GM12872 (cell line): ENCODE data around the gene VAV1.

ENCODE experiments used
- TF ChIP-seq, protein P1 (sequence below): IDR thresholded peaks from 3 replicates; pipeline ENCODE4 v1.5.1; 2011; ENCODE audit warnings: low read depth, mild to moderate bottlenecking, low read length, moderate library complexity; ENCODE audit not compliant: insufficient read depth

The VAV1 gene

DNA sequence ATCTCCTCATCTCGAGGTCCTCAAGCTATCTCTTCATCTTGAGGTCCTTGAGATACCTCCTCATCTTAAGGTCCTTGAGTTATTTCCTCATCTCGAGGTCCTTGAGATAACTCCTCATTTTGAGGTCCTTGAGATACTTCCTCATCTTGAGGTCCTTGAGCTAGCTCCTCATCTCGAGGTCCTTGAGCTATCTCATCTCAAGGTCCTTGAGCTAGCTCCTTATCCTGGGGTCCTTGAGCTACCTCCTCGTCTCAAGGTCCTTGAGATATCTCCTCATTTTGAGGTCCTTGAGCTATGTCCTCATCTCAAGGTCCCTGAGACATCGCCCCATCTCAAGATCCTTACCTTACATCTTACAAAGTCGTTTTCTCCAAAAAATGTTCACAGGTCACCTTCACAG lies 18.7 kb downstream of the VAV1 start:
- TF ChIP-seq, protein P1, sequence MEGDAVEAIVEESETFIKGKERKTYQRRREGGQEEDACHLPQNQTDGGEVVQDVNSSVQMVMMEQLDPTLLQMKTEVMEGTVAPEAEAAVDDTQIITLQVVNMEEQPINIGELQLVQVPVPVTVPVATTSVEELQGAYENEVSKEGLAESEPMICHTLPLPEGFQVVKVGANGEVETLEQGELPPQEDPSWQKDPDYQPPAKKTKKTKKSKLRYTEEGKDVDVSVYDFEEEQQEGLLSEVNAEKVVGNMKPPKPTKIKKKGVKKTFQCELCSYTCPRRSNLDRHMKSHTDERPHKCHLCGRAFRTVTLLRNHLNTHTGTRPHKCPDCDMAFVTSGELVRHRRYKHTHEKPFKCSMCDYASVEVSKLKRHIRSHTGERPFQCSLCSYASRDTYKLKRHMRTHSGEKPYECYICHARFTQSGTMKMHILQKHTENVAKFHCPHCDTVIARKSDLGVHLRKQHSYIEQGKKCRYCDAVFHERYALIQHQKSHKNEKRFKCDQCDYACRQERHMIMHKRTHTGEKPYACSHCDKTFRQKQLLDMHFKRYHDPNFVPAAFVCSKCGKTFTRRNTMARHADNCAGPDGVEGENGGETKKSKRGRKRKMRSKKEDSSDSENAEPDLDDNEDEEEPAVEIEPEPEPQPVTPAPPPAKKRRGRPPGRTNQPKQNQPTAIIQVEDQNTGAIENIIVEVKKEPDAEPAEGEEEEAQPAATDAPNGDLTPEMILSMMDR, result no peak

- TF ChIP-seq, protein P1, result no peak
Observed at GRCh38 chr19:6793411-6793810, 20.9 kb downstream of the VAV1 start.

GRCh38 chr19:6793973-6794372 lies 21.5 kb downstream of the VAV1 start:
- TF ChIP-seq, protein P1, result no peak

GRCh38 chr19:6794686-6795431 lies 22.4 kb downstream of the VAV1 start:
- TF ChIP-seq, protein P1, result no peak

DNA sequence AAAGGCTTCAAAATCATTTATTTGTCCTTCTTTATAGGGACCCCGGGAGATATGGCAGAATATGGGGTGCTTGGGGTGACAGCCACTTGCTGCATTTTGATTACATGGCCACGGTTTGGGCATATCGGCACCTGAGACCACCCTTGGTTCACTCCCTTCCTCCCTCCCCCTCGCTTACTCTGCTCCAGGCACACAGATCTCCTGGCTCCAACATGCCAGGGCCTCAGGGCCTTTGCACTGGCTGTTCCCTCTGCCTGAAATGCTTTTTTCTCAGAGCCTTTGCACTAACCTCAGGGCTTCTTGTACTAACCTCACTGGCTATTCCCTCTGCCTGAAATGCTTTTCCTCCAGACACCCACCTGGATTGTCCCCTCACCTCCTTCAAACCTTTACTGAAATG lies 23.8 kb downstream of the VAV1 start:
- TF ChIP-seq, protein P1, result no peak

DNA sequence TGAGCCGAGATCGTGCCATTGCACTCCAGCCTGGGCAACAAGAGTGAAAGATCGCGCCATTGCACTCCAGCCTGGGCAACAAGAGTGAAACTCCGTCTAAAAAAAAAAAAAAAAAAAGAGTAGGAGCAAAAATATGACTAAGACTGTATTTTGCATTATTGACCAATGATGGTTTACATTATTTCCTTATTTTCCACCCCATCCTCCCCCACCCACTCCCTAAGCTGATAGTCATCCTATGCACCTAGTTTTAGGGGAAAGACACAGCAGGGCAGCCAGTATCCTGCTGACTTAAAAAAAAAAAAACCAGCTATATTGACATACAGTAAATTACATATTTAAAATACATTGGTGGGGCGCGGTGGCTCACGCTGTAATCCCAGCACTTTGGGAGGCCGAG lies 25.1 kb downstream of the VAV1 start:
- TF ChIP-seq, protein P1, result no peak

DNA sequence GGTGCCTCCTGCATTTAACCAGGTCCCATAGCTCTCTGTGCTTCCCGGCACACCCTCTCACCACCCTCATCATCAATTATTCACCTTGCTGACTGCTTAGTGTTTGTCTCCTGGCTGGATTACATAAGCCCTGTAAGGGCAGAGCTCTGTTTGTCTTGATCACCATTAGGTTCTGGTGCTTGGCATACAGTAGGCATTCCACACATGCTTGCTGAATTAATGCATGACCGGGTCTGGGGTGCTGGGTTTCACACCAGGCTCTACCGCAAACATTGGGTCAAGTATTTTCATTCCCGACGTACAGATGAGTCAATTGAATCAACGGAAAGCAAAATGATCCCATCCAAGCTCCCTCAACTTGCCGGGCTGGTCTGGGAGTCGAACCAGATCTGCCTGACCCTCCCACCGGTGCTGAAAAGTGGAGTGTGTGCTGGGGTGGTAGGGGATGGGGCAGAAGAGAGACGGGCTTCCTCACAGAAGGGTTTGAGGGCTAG lies 28.5 kb downstream of the VAV1 start:
- TF ChIP-seq, protein P1, result no peak
